HepG2 (cell line): ENCODE data around the gene CBFA2T2. TPM values are rescaled to one million over a fixed set of nuclear protein-coding genes. Genes with fewer than 3 reads are reported as not detected.

ENCODE experiments used
- AGO2 ChIP-seq: fragments of 200-400 bp; formaldehyde crosslinking; optimal IDR thresholded peaks from 2 replicates; pipeline ENCODE3; 2017; ENCODE audit warnings: mild to moderate bottlenecking, low read depth, low read length, moderate library complexity
- ARHGAP35 ChIP-seq: sonication (generic); formaldehyde crosslinking; IDR thresholded peaks from 2 replicates; pipeline ENCODE4 v1.9.0; 2022; ENCODE audit warnings: mild to moderate bottlenecking, inconsistent platforms, moderate library complexity, missing genetic modification reagents, borderline replicate concordance
- ARID4A ChIP-seq: sonication (generic); formaldehyde crosslinking; IDR thresholded peaks from 2 replicates; pipeline ENCODE4 v1.5.0; 2020; ENCODE audit warnings: mild to moderate bottlenecking, missing genetic modification reagents, borderline replicate concordance
- ARNT ChIP-seq: fragments of 450-650 bp; IDR thresholded peaks from 2 replicates; pipeline ENCODE4 v1.6.1; 2017
- CC2D1A ChIP-seq: sonication (generic); formaldehyde crosslinking; IDR thresholded peaks from 2 replicates; pipeline ENCODE4 v1.8.1; 2023; ENCODE audit warnings: mild to moderate bottlenecking, missing genetic modification reagents
- CHCHD3 ChIP-seq: sonication (generic); formaldehyde crosslinking; IDR thresholded peaks from 2 replicates; pipeline ENCODE4 v1.8.0; 2022; ENCODE audit warnings: mild to moderate bottlenecking, missing genetic modification reagents, moderate library complexity
- DNMT1 ChIP-seq: sonication (generic); formaldehyde crosslinking; IDR thresholded peaks from 2 replicates; pipeline ENCODE4 v1.5.1; 2020; ENCODE audit warnings: mild to moderate bottlenecking, missing genetic modification reagents
- ELK4 ChIP-seq: sonication (generic); formaldehyde crosslinking; IDR thresholded peaks from 2 replicates; pipeline ENCODE4 v1.9.0; 2021; ENCODE audit warnings: missing genetic modification reagents, borderline replicate concordance
- FOXO4 ChIP-seq: sonication (generic); formaldehyde crosslinking; conservative IDR thresholded peaks from 2 replicates; pipeline ENCODE4 v1.8.1; 2023; ENCODE audit warnings: missing genetic modification reagents
- HHEX ChIP-seq: IDR thresholded peaks from 2 replicates; pipeline ENCODE4 v1.6.1; 2016; ENCODE audit warnings: control low read depth
- ISX ChIP-seq: sonication (generic); formaldehyde crosslinking; conservative IDR thresholded peaks from 2 replicates; pipeline ENCODE4 v1.5.0; 2020; ENCODE audit warnings: missing genetic modification reagents
- KAT7 ChIP-seq: IDR thresholded peaks from 2 replicates; pipeline ENCODE4 v1.6.1; 2018; ENCODE audit warnings: borderline replicate concordance, missing compliant biosample characterization
- KDM6A ChIP-seq: IDR thresholded peaks from 2 replicates; pipeline ENCODE4 v1.6.1; 2016; ENCODE audit warnings: low read depth
- NCOA1 ChIP-seq: sonication (generic); formaldehyde crosslinking; IDR thresholded peaks from 2 replicates; pipeline ENCODE4 v1.9.0; 2021; ENCODE audit warnings: missing genetic modification reagents
- TEAD3 ChIP-seq: optimal IDR thresholded peaks from 2 replicates; pipeline ENCODE3; 2016; ENCODE audit warnings: borderline replicate concordance
- TP53 ChIP-seq: sonication (generic); formaldehyde crosslinking; conservative IDR thresholded peaks from 2 replicates; pipeline ENCODE4 v1.4.0; 2020; ENCODE audit warnings: missing genetic modification reagents
- WIZ ChIP-seq: sonication (generic); formaldehyde crosslinking; IDR thresholded peaks from 2 replicates; pipeline ENCODE4 v1.5.1; 2020; ENCODE audit warnings: mild to moderate bottlenecking, missing genetic modification reagents
- ZC3H13 ChIP-seq: sonication (generic); formaldehyde crosslinking; IDR thresholded peaks from 2 replicates; pipeline ENCODE4 v1.8.1; 2023; ENCODE audit warnings: mild to moderate bottlenecking, missing genetic modification reagents, moderate library complexity
- ZNF451 ChIP-seq: sonication (generic); formaldehyde crosslinking; IDR thresholded peaks from 2 replicates; pipeline ENCODE4 v1.5.0; 2020; ENCODE audit warnings: mild to moderate bottlenecking, missing genetic modification reagents
- ZNF746 ChIP-seq: sonication (generic); formaldehyde crosslinking; IDR thresholded peaks from 2 replicates; pipeline ENCODE4 v1.8.0; 2022; ENCODE audit warnings: mild to moderate bottlenecking, missing genetic modification reagents
- ZNF772 ChIP-seq: sonication (generic); formaldehyde crosslinking; IDR thresholded peaks from 2 replicates; pipeline ENCODE4 v1.5.0; 2020; ENCODE audit warnings: mild to moderate bottlenecking, missing genetic modification reagents
- polyA plus RNA-seq, 8 experiments: library from polyadenylated mRNA; depleted of rRNA in 3 of 8; stranded (reverse) in 7 of 8; unstranded in 1 of 8; fragments of >200 nt; fragmentation: Illumina TruSeq in 4 of 8; extraction: Trizol in 4 of 8; gene quantifications; 2 replicates each; pipeline versions ENCODE4 v1.2.1 to v1.2.3, GENCODE V29; 2011 to 2016; ENCODE audit warnings: low read depth in 4 of 8, missing spikeins in 1 of 8, mixed read lengths in 1 of 8; ENCODE audit not compliant: insufficient read depth in 1 of 8
- total RNA-seq, 5 experiments: library from RNA; depleted of rRNA; stranded (reverse); fragments of >200 nt; fragmentation: Illumina TruSeq; extraction: Trizol; gene quantifications; 2 replicates each; pipeline ENCODE4 v1.2.3, GENCODE V29; 2016; ENCODE audit warnings: low read depth in 1 of 5
- TF ChIP-seq, protein P1 (sequence below): sonication (generic); formaldehyde crosslinking; IDR thresholded peaks from 2 replicates; pipeline ENCODE4 v1.9.0; 2022; ENCODE audit warnings: low read depth, missing genetic modification reagents

Gene CBFA2T2
- total and polyA plus RNA-seq, 2 of the 13 experiments (the other 11 are each of a cell fraction or from before 2014, with no cell fraction given) = 6.3 to 21.2 TPM

- no peak for TF ChIP-seq ZC3H13 (CRISPR knock-in tag)
- TF ChIP-seq ZNF746 = peak; percentile 49; the same call in 1 of the 2 replicates
- TF ChIP-seq TP53 (CRISPR knock-in tag) = no peak
- TF ChIP-seq ZNF451 (CRISPR knock-in tag) = 0 out of 2 replicates have a peak, but pooled peaks have one; percentile 53
- TF ChIP-seq, protein P1, sequence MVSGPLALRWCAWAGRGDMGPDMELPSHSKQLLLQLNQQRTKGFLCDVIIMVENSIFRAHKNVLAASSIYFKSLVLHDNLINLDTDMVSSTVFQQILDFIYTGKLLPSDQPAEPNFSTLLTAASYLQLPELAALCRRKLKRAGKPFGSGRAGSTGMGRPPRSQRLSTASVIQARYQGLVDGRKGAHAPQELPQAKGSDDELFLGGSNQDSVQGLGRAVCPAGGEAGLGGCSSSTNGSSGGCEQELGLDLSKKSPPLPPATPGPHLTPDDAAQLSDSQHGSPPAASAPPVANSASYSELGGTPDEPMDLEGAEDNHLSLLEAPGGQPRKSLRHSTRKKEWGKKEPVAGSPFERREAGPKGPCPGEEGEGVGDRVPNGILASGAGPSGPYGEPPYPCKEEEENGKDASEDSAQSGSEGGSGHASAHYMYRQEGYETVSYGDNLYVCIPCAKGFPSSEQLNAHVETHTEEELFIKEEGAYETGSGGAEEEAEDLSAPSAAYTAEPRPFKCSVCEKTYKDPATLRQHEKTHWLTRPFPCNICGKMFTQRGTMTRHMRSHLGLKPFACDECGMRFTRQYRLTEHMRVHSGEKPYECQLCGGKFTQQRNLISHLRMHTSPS (CRISPR knock-in tag) = peak; percentile 59; the same call in 1 of the 2 replicates
- no peak for TF ChIP-seq KDM6A (CRISPR knock-in tag)
- no peak for TF ChIP-seq ZNF772 (CRISPR knock-in tag)
- no peak for TF ChIP-seq KAT7 (CRISPR knock-in tag)
- no peak for TF ChIP-seq WIZ (CRISPR knock-in tag)
- no peak for TF ChIP-seq TEAD3 (CRISPR knock-in tag)
- TF ChIP-seq CC2D1A (CRISPR knock-in tag) = no peak
- TF ChIP-seq ARID4A = 0 out of 2 replicates have a peak, but pooled peaks have one; percentile 24
- TF ChIP-seq AGO2 = no peak
- TF ChIP-seq ELK4 (CRISPR knock-in tag) = no peak
- no peak for TF ChIP-seq FOXO4 (CRISPR knock-in tag)
- TF ChIP-seq ARHGAP35 (CRISPR knock-in tag) = no peak
- TF ChIP-seq NCOA1 (CRISPR knock-in tag) = 0 out of 2 replicates have a peak, but pooled peaks have one; percentile 20
- no peak for TF ChIP-seq DNMT1 (CRISPR knock-in tag)
- TF ChIP-seq ARNT = no peak
- no peak for TF ChIP-seq HHEX (CRISPR knock-in tag)
- no peak for TF ChIP-seq ISX
- no peak for TF ChIP-seq CHCHD3 (CRISPR knock-in tag)
Measured at GRCh38 chr20:33465481-33466302, 24.2 kb upstream of the CBFA2T2 start (continued).
